HG02763 (cell line): ENCODE results near the gene CCDC51.
"Not testable (repeated sequence)": the region's sequence is repeated elsewhere in the genome, so short reads cannot be mapped to it uniquely, and the experiment has no call there.

Source experiments
- ATAC-seq: cut with Tn5 transposase; IDR thresholded peaks from one replicate; pipeline ENCODE4 v1.9.1; 2021; ENCODE audit warnings: mild to moderate bottlenecking, moderate library complexity; ENCODE audit not compliant: unreplicated experiment

The CCDC51 gene

GRCh38 chr3:48466386-48467109 is 26.6 kb upstream of the CCDC51 start:
- peak; percentile 11 for ATAC-seq

- peak; percentile 81 for ATAC-seq
These were observed 25.8 kb upstream of the CCDC51 start for GRCh38 chr3:48465531-48466378.

- no peak for ATAC-seq
These were observed 25.3 kb upstream of the CCDC51 start for GRCh38 chr3:48465237-48465530.

- no peak for ATAC-seq
These were observed 24.8 kb upstream of the CCDC51 start for GRCh38 chr3:48464713-48465221.

- no peak for ATAC-seq
These were observed 23.8 kb upstream of the CCDC51 start for GRCh38 chr3:48463703-48464102.

- ATAC-seq = not testable (repeated sequence)
These were observed 21.8 kb upstream of the CCDC51 start for GRCh38 chr3:48461767-48462166.

- no peak for ATAC-seq
These were observed 20.6 kb upstream of the CCDC51 start for GRCh38 chr3:48460517-48460902.

GRCh38 chr3:48459773-48460516 is 20.0 kb upstream of the CCDC51 start:
- ATAC-seq = no peak

- no peak for ATAC-seq
These were observed 19.4 kb upstream of the CCDC51 start for GRCh38 chr3:48459331-48459730.

GRCh38 chr3:48456456-48456855 is 16.5 kb upstream of the CCDC51 start:
- no peak for ATAC-seq

GRCh38 chr3:48451270-48451669 is 11.4 kb upstream of the CCDC51 start:
- no peak for ATAC-seq

- ATAC-seq = peak; percentile 90
These were observed 6.7 kb upstream of the CCDC51 start, which contains the start of gene ATRIP for GRCh38 chr3:48446425-48447193. TSS of gene ATRIP (plus strand) at chr3:48446737. CDS start at chr3:48446846, 109 bp downstream.

GRCh38 chr3:48446043-48446424 is 6.1 kb upstream of the CCDC51 start:
- ATAC-seq = no peak

GRCh38 chr3:48445277-48445882 is 5.5 kb upstream of the CCDC51 start:
- ATAC-seq = no peak

- ATAC-seq = no peak
These were observed 2.0 kb upstream of the CCDC51 start for GRCh38 chr3:48441940-48442339.

- no peak for ATAC-seq
These were observed 655 bp upstream of the CCDC51 start for GRCh38 chr3:48440590-48440958.

- ATAC-seq = no peak
These were observed 2.1 kb downstream of the CCDC51 start for GRCh38 chr3:48437812-48438211.

- ATAC-seq = no peak
These were observed 3.1 kb downstream of the CCDC51 start for GRCh38 chr3:48436855-48437254.

- no peak for ATAC-seq
These were observed 3.5 kb downstream of the CCDC51 start for GRCh38 chr3:48436477-48436787.

GRCh38 chr3:48435774-48436476 is 4.0 kb downstream of the CCDC51 start:
- ATAC-seq = no peak
